ENCODE measurements around the gene ODF4.

DNA sequence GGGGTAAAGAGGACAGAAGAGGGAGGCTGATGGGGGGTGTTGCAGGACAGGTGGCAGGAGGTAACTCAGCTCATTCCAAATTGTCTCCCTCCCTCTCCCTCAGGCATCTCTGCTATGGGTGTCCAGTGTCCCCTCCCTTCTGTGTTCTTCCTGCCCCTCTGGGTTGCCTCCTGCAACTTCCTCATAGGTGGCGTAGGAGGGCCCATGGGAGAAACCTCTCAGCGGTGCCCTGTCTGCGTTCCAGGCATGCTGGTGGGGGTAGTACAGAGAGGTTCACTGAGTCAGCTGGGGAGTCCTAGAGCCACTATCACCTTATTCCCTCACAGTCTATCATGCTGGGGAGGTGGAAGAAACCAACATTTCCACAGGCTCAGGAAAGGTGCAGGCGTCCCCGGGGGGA, 14.7 kb upstream of the ODF4 start:
- no peak for TF ChIP-seq GABPA (IDR thresholded peaks at IDR 0.05; ENCODE audit: low read depth)
- no peak for TF ChIP-seq POLR2AphosphoS5 (IDR thresholded peaks at IDR 0.05; ENCODE audit: low read depth, low read length)
- no peak for TF ChIP-seq MXI1 (IDR thresholded peaks at IDR 0.05; ENCODE audit: low read depth, low read length)
- no peak for TF ChIP-seq TEAD4 (IDR thresholded peaks at IDR 0.05; ENCODE audit: borderline replicate concordance, insufficient read depth)
- TF ChIP-seq NFIC (IDR thresholded peaks at IDR 0.05; ENCODE audit: borderline replicate concordance), result no peak
- no peak for TF ChIP-seq RFX5 (IDR thresholded peaks at IDR 0.05; ENCODE audit: low read length)
- no peak for TF ChIP-seq JUND (IDR thresholded peaks at IDR 0.05)
- TF ChIP-seq, protein P1, sequence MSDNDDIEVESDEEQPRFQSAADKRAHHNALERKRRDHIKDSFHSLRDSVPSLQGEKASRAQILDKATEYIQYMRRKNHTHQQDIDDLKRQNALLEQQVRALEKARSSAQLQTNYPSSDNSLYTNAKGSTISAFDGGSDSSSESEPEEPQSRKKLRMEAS (IDR thresholded peaks at IDR 0.05; ENCODE audit: low read depth), result no peak
- TF ChIP-seq, protein P2, sequence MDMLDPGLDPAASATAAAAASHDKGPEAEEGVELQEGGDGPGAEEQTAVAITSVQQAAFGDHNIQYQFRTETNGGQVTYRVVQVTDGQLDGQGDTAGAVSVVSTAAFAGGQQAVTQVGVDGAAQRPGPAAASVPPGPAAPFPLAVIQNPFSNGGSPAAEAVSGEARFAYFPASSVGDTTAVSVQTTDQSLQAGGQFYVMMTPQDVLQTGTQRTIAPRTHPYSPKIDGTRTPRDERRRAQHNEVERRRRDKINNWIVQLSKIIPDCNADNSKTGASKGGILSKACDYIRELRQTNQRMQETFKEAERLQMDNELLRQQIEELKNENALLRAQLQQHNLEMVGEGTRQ (IDR thresholded peaks at IDR 0.05; ENCODE audit: borderline replicate concordance, low read depth, low read length), result no peak
- TF ChIP-seq, protein P3, sequence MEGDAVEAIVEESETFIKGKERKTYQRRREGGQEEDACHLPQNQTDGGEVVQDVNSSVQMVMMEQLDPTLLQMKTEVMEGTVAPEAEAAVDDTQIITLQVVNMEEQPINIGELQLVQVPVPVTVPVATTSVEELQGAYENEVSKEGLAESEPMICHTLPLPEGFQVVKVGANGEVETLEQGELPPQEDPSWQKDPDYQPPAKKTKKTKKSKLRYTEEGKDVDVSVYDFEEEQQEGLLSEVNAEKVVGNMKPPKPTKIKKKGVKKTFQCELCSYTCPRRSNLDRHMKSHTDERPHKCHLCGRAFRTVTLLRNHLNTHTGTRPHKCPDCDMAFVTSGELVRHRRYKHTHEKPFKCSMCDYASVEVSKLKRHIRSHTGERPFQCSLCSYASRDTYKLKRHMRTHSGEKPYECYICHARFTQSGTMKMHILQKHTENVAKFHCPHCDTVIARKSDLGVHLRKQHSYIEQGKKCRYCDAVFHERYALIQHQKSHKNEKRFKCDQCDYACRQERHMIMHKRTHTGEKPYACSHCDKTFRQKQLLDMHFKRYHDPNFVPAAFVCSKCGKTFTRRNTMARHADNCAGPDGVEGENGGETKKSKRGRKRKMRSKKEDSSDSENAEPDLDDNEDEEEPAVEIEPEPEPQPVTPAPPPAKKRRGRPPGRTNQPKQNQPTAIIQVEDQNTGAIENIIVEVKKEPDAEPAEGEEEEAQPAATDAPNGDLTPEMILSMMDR (IDR thresholded peaks at IDR 0.05), result no peak
- TF ChIP-seq, protein P4, sequence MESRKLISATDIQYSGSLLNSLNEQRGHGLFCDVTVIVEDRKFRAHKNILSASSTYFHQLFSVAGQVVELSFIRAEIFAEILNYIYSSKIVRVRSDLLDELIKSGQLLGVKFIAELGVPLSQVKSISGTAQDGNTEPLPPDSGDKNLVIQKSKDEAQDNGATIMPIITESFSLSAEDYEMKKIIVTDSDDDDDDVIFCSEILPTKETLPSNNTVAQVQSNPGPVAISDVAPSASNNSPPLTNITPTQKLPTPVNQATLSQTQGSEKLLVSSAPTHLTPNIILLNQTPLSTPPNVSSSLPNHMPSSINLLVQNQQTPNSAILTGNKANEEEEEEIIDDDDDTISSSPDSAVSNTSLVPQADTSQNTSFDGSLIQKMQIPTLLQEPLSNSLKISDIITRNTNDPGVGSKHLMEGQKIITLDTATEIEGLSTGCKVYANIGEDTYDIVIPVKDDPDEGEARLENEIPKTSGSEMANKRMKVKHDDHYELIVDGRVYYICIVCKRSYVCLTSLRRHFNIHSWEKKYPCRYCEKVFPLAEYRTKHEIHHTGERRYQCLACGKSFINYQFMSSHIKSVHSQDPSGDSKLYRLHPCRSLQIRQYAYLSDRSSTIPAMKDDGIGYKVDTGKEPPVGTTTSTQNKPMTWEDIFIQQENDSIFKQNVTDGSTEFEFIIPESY (IDR thresholded peaks at IDR 0.05; ENCODE audit: borderline replicate concordance, low read depth), result no peak
